Endothelial cell of umbilical vein (primary cell): Measurements from ENCODE around the gene EHD3. TPM values are rescaled to one million over a fixed set of nuclear protein-coding genes. Genes with fewer than 3 reads are reported as not detected.
A peak's percentile ranks its signal among the peaks of the same experiment; 100 is the strongest.

ENCODE experiments used
- BruUV-seq: library from RNA; stranded (reverse); fragments of 400-500 nt; replicated peaks from 2 replicates; lab custom pipeline; 2021; lab: Mats Ljungman, UMichigan
- CTCF ChIA-PET: fragments of 300-600, 350-600 bp; sonication (Branson Sonifier 250); formaldehyde crosslinking; loops from one replicate; lab custom pipeline; 2021; ENCODE audit warnings: antibody characterized with exemption, inconsistent platforms; lab: Charles Lee
- POLR2A ChIA-PET: fragments of 300-600, 350-600 bp; sonication (Branson Sonifier 250); formaldehyde crosslinking; loops from one replicate; lab custom pipeline; 2021; ENCODE audit warnings: antibody characterized with exemption, inconsistent platforms; lab: Charles Lee
- DNase-seq: peaks from one replicate; pipeline ENCODE4 v3.0.0-alpha.2; 2011; ENCODE audit warnings: low read depth, low spot score
- FAIRE-seq: peaks from 2 replicates; lab custom pipeline; 2011; peaks lifted over from hg19 to GRCh38; lab: Jason Lieb, UNC
- H2AFZ ChIP-seq: 2 replicates; pipeline ENCODE4 v1.6.0; 2012; ENCODE audit warnings: low read depth, low read length, control low read depth, inconsistent platforms
- H3K27ac ChIP-seq: 2 replicates; pipeline ENCODE4 v1.5.1; 2011; ENCODE audit warnings: low read depth, mild to moderate bottlenecking, control low read depth, low read length, moderate library complexity; ENCODE audit not compliant: insufficient read depth
- H3K27me3 ChIP-seq, 2 experiments: 2 replicates each; pipeline versions ENCODE4 v1.6.0 to v1.6.1; 2011; ENCODE audit warnings: low read length in 2 of 2, mixed read lengths in 1 of 2; ENCODE audit not compliant: control insufficient read depth in 2 of 2, insufficient read depth in 2 of 2
- H3K36me3 ChIP-seq, 2 experiments: 2 replicates in 1 of 2; 3 replicates in 1 of 2; pipeline ENCODE4 v1.5.1; 2011; ENCODE audit warnings: low read length in 2 of 2, mild to moderate bottlenecking in 1 of 2, moderate library complexity in 1 of 2; ENCODE audit not compliant: control insufficient read depth in 2 of 2, insufficient read depth in 2 of 2; ENCODE audit errors: extremely low read depth in 1 of 2
- H3K4me1 ChIP-seq: 3 replicates; pipeline ENCODE4 v1.5.1; 2011; ENCODE audit warnings: mild to moderate bottlenecking, low read length; ENCODE audit not compliant: control insufficient read depth, insufficient read depth; ENCODE audit errors: extremely low read depth
- H3K4me2 ChIP-seq: 2 replicates; pipeline ENCODE4 v1.6.1; 2011; ENCODE audit warnings: low read length, control low read depth, mixed read lengths; ENCODE audit not compliant: insufficient read depth
- H3K4me3 ChIP-seq, 3 experiments: fragments of 200-600 bp in 1 of 3; sonication (generic), shearing (Covaris generic) in 1 of 3; replicated peaks in 1 of 3; 2 replicates each; pipeline ENCODE4 v1.5.1; 2011 to 2016; ENCODE audit warnings: control low read depth in 3 of 3, low read length in 3 of 3, mild to moderate bottlenecking in 2 of 3, inconsistent platforms in 1 of 3, low read depth in 1 of 3, moderate library complexity in 1 of 3; ENCODE audit not compliant: insufficient read depth in 1 of 3
- H3K79me2 ChIP-seq: 2 replicates; pipeline ENCODE4 v1.6.0; 2012; ENCODE audit warnings: low read length, inconsistent platforms; ENCODE audit not compliant: control insufficient read depth, insufficient read depth
- H3K9ac ChIP-seq: replicated peaks from 2 replicates; pipeline ENCODE3; 2011; ENCODE audit warnings: low read length, control low read depth; ENCODE audit not compliant: insufficient read depth; ENCODE audit errors: extremely low read depth
- H3K9me1 ChIP-seq: replicated peaks from 3 replicates; pipeline ENCODE4 v1.6.0; 2011; ENCODE audit warnings: mild to moderate bottlenecking, low read length; ENCODE audit not compliant: control insufficient read depth, insufficient read depth; ENCODE audit errors: extremely low read depth
- H3K9me3 ChIP-seq: replicated peaks from 2 replicates; pipeline ENCODE4 v1.5.1; 2012; ENCODE audit warnings: low read length, inconsistent platforms; ENCODE audit not compliant: control insufficient read depth, insufficient read depth
- H4K20me1 ChIP-seq: replicated peaks from 2 replicates; pipeline ENCODE3; 2011; ENCODE audit warnings: mild to moderate bottlenecking, low read length; ENCODE audit not compliant: control insufficient read depth, insufficient read depth; ENCODE audit errors: extremely low read depth
- EZH2 ChIP-seq: IDR thresholded peaks from 2 replicates; pipeline ENCODE4 v1.6.1; 2012; ENCODE audit warnings: borderline replicate concordance, low read depth, mild to moderate bottlenecking, moderate library complexity, low read length, inconsistent platforms; ENCODE audit not compliant: severe bottlenecking
- FOS ChIP-seq: IDR thresholded peaks from 2 replicates; pipeline ENCODE4 v1.6.1; 2011; ENCODE audit warnings: mild to moderate bottlenecking, low read length, moderate library complexity, borderline replicate concordance; ENCODE audit not compliant: insufficient read depth
- GATA2 ChIP-seq: IDR thresholded peaks from 2 replicates; pipeline ENCODE4 v1.7.0; 2011; ENCODE audit warnings: low read depth, mild to moderate bottlenecking, moderate library complexity, mixed read lengths, low read length; ENCODE audit not compliant: insufficient read length, insufficient read depth
- JUN ChIP-seq: IDR thresholded peaks from 2 replicates; pipeline ENCODE4 v1.6.1; 2011; ENCODE audit warnings: borderline replicate concordance, low read depth; ENCODE audit not compliant: insufficient read length, insufficient read depth
- MAX ChIP-seq: IDR thresholded peaks from 2 replicates; pipeline ENCODE4 v1.6.1; 2011; ENCODE audit not compliant: insufficient read depth, insufficient read length
- MYC ChIP-seq: IDR thresholded peaks from one replicate; pipeline ENCODE4 v1.6.1; 2011; ENCODE audit warnings: mild to moderate bottlenecking, low read depth, low read length
- POLR2A ChIP-seq: IDR thresholded peaks from 2 replicates; pipeline ENCODE4 v1.6.1; 2012; ENCODE audit warnings: low read depth, mild to moderate bottlenecking, control low read depth, low read length
- POLR2AphosphoS5 ChIP-seq: IDR thresholded peaks from 2 replicates; pipeline ENCODE4 v1.6.1; 2012; ENCODE audit warnings: low read depth, mild to moderate bottlenecking, control low read depth, low read length, moderate library complexity; ENCODE audit not compliant: insufficient read depth
- dilution Hi-C: fragments of 300-500 bp; cut with MboI; formaldehyde crosslinking; loops from one replicate; pipeline ENCODE4 v1.15.0; 2019; ENCODE audit warnings: low sequenced_read_pairs; ENCODE audit not compliant: extremely low pct_ligation_motif_present
- intact Hi-C: fragments of 100-400 bp; cut with micrococcal nuclease; formaldehyde crosslinking; loops from one replicate; pipeline ENCODE4 v1.10.0; 2022
- polyA plus RNA-seq, 4 experiments: library from polyadenylated mRNA; depleted of rRNA in 3 of 4; stranded (reverse) in 3 of 4; unstranded in 1 of 4; fragments of >200 nt; gene quantifications; 2 replicates each; pipeline versions ENCODE4 v1.2.1 to v1.2.3, GENCODE V29; 2011 to 2012; ENCODE audit warnings: missing spikeins in 1 of 4
- total RNA-seq: library from RNA; stranded (reverse); gene quantifications from 2 replicates; pipeline ENCODE4 v1.2.3, GENCODE V29; 2021
- TF ChIP-seq, protein P1 (sequence below), 2 donors: IDR thresholded peaks; 1 replicate in 1 of 2; 2 replicates in 1 of 2; pipeline ENCODE4 v1.5.1; 2011; ENCODE audit warnings: low read length in 2 of 2, mild to moderate bottlenecking in 2 of 2, moderate library complexity in 2 of 2, control low read depth in 1 of 2, inconsistent platforms in 1 of 2, low read depth in 1 of 2; ENCODE audit not compliant: insufficient read depth in 1 of 2; ENCODE audit errors: extremely low read depth in 1 of 2

Gene EHD3
- total and polyA plus RNA-seq, 2 donors (not counting 3 experiments of a cell fraction or from before 2014, with no cell fraction given) = 6.5 to 12.1 TPM

DNA sequence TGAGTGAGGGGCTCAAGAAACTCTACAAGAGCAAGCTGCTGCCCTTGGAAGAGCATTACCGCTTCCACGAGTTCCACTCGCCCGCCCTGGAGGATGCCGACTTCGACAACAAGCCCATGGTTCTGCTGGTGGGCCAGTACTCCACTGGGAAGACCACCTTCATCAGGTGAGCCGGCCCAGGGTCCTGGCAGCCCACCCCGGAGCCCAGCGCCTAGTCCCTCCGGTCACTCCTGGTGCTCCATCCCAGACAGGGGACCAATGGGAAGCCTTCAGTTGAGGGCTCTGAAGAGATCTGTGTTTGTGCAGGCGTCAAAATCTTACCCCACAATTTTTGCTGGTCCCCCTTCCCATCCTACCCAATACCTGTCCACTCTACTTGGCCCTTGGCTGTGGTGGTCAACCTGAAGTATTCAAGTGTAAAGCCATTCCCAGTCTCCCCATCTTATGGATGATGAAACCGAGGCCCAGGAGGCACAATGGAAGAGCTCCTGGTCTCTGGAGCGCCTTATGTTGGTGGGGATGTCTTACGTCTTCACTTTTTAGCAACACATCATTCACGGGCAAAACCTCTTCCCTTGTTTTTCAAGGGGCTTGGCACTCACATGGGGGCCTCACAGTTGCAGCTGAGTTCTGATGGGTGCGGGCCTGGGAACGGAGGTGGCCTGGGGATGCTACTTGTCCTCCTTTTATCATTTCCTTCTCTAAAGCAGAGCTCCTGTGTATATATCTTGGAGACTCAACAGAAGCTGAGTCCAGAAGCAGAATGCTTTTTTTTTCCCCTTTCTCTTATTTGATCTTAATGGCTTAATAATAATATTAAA is 941 bp downstream of the EHD3 start:
- dilution Hi-C loops = no loop called here
- Histone ChIP-seq H4K20me1 (no peaks in the 10 kb centered on the region), H3K36me3 (no peaks in the 10 kb centered on the region), H3K27me3 (peaks cover 6 to 12% of the 10 kb centered on the region in 2 experiments), H3K4me1 (peaks cover 4% of the 10 kb centered on the region), H3K9ac (no peak overlapping the region), H3K79me2 (no peaks in the 10 kb centered on the region), H3K4me3 (peak overlapping the region in 2 of 3 experiments; percentile 40 to 62), H3K9me3 (no peaks in the 10 kb centered on the region), H3K27ac (no peak overlapping the region), H3K9me1 (no peaks in the 10 kb centered on the region), H2AFZ (peak overlapping the region; percentile 77), H3K4me2 (peak overlapping the region; percentile 74)
- FAIRE-seq = no peak
- TF ChIP-seq FOS (no peak), MYC (no peak), EZH2 (no peak), JUN (no peak), POLR2A (no peak), POLR2AphosphoS5 (no peak), MAX (no peak), GATA2 (no peak)
- TF ChIP-seq, protein P1, sequence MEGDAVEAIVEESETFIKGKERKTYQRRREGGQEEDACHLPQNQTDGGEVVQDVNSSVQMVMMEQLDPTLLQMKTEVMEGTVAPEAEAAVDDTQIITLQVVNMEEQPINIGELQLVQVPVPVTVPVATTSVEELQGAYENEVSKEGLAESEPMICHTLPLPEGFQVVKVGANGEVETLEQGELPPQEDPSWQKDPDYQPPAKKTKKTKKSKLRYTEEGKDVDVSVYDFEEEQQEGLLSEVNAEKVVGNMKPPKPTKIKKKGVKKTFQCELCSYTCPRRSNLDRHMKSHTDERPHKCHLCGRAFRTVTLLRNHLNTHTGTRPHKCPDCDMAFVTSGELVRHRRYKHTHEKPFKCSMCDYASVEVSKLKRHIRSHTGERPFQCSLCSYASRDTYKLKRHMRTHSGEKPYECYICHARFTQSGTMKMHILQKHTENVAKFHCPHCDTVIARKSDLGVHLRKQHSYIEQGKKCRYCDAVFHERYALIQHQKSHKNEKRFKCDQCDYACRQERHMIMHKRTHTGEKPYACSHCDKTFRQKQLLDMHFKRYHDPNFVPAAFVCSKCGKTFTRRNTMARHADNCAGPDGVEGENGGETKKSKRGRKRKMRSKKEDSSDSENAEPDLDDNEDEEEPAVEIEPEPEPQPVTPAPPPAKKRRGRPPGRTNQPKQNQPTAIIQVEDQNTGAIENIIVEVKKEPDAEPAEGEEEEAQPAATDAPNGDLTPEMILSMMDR (IDR thresholded peaks at IDR 0.05; ENCODE audit: extremely low read depth in 1 of 2, insufficient read depth in 1 of 2, low read depth in 1 of 2, low read length in 2 of 2) = no peak
- CTCF ChIA-PET = no interaction called here
- no peak for DNase-seq
- BruUV-seq = no TSS peak
- intact Hi-C loops = loop anchor here (2.0 to 5.0 kb wide), 4 partner anchors 32 to 523 kb away; no protein-coding TSS in a partner anchor
- POLR2A ChIA-PET = no interaction called here
